Measurements from ENCODE around the gene RIOX2.

RIOX2 gene

GRCh38 chr3:97988784-97989568 lies 16.7 kb upstream of the RIOX2 start:
- no peak for DNase-seq

GRCh38 chr3:97987306-97987705 lies 15.1 kb upstream of the RIOX2 start:
- DNase-seq: no peak

- no peak for DNase-seq
Measured at GRCh38 chr3:97983933-97984491, 11.8 kb upstream of the RIOX2 start.

- DNase-seq: peak; percentile 9
Measured at GRCh38 chr3:97981886-97982285, 9.7 kb upstream of the RIOX2 start.

- DNase-seq: no peak
Measured at GRCh38 chr3:97979610-97980009, 7.4 kb upstream of the RIOX2 start.

GRCh38 chr3:97975466-97975865 lies 3.2 kb upstream of the RIOX2 start:
- DNase-seq: no peak

GRCh38 chr3:97974996-97975395 lies 2.8 kb upstream of the RIOX2 start:
- DNase-seq: no peak

- no peak for DNase-seq
Measured at GRCh38 chr3:97972976-97973375, 745 bp upstream of the RIOX2 start.

- peak; percentile 7 for DNase-seq
Measured at GRCh38 chr3:97970956-97971620, 1.1 kb downstream of the RIOX2 start.

GRCh38 chr3:97970156-97970555 lies 2.1 kb downstream of the RIOX2 start:
- DNase-seq: peak; percentile 11

GRCh38 chr3:97969541-97969940 lies 2.7 kb downstream of the RIOX2 start:
- DNase-seq: no peak

- DNase-seq: no peak
Measured at GRCh38 chr3:97968376-97968775, 3.9 kb downstream of the RIOX2 start.

GRCh38 chr3:97967966-97968365 lies 4.3 kb downstream of the RIOX2 start:
- DNase-seq: no peak

- DNase-seq: no peak
Measured at GRCh38 chr3:97960993-97961766, 11.1 kb downstream of the RIOX2 start.

GRCh38 chr3:97960551-97960950 lies 11.7 kb downstream of the RIOX2 start:
- no peak for DNase-seq

- no peak for DNase-seq
Measured at GRCh38 chr3:97959872-97960271, 12.4 kb downstream of the RIOX2 start.

GRCh38 chr3:97958796-97959195 lies 13.4 kb downstream of the RIOX2 start:
- DNase-seq: no peak

- DNase-seq: no peak
Measured at GRCh38 chr3:97958396-97958795, 13.8 kb downstream of the RIOX2 start.

- DNase-seq: no peak
Measured at GRCh38 chr3:97957617-97958311, 14.5 kb downstream of the RIOX2 start.

GRCh38 chr3:97956051-97956450 lies 16.2 kb downstream of the RIOX2 start:
- DNase-seq: no peak

GRCh38 chr3:97954228-97954827 lies 17.9 kb downstream of the RIOX2 start:
- DNase-seq: peak; percentile 86

- DNase-seq: no peak
Measured at GRCh38 chr3:97952872-97953271, 19.4 kb downstream of the RIOX2 start.
